HT1080 (cell line): ENCODE data around the gene CCER1. TPM values are rescaled to one million over a fixed set of nuclear protein-coding genes. Genes with fewer than 3 reads are reported as not detected.
A peak's percentile ranks its signal among the peaks of the same experiment; 100 is the strongest.
"Not testable (repeated sequence)": the region's sequence is repeated elsewhere in the genome, so short reads cannot be mapped to it uniquely, and the experiment has no call there.

ENCODE experiments used
- DNase-seq: peaks from one replicate; pipeline ENCODE4 v3.0.0-alpha.2; 2015; ENCODE audit warnings: low read depth
- polyA plus RNA-seq, 2 experiments: library from polyadenylated mRNA; depleted of rRNA; stranded (reverse); fragments of >200 nt; gene quantifications; 2 replicates each; pipeline ENCODE4 v1.2.3, GENCODE V29; 2015
- total RNA-seq: library from RNA; depleted of rRNA; stranded (reverse); fragments of >200 nt; shearing (Covaris generic); gene quantifications from 2 replicates; pipeline ENCODE4 v1.2.3, GENCODE V29; 2014; rRNA removed

CCER1 gene, protein sequence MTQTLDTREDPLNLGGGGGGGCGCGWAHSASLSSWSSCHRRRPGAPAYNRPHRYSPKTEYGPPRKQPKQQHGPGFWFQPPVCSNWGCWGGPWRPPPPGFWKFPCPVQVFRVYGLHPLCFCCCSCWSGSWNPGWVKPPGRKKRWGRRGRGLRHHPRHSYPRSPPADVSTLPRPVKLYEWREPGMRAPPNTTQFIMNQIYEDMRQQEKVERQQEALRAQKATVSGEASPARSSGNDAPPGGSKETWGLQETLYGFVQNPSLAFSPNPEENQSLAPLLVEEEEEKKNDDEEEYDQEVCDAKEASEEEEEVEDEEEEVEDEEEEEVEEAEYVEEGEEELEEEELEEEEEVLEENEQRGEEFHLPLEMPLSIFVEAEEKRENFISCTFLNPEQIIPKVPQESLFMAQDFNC
- total RNA-seq, result not detected in 2 replicates
- polyA plus RNA-seq (2015; cell fraction: cytosol; rRNA removed), result not detected in 2 replicates
- polyA plus RNA-seq (2015; cell fraction: nucleus; rRNA removed), result not detected in 2 replicates

- DNase-seq, result no peak
Measured at GRCh38 chr12:90954921-90955320, at the start of gene CCER1. Gene CCER1 (minus strand): TSS chr12:90955176. CDS start chr12:90954742, 434 bp downstream.

GRCh38 chr12:91003737-91004136 is 48.8 kb upstream of the CCER1 start:
- DNase-seq, result no peak

DNA sequence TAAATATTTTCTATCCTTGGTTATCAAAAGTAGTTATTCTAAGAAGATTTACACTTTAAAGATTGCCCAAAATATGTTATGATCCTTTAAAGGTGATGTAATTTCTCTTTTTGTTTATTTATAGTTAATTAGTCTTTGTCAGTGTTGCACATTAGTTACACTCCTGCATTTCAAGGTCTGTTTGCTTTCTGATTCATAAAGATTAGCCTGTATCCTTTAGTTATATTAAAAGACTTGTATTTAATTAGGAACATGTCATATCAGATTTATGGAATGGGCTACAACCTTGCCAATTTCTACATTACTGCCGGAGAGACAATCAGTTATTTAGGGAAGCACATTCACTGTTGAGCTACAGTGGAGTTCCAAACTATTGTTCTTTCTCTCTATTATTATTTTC is 46.3 kb upstream of the CCER1 start:
- DNase-seq, result no peak

DNA sequence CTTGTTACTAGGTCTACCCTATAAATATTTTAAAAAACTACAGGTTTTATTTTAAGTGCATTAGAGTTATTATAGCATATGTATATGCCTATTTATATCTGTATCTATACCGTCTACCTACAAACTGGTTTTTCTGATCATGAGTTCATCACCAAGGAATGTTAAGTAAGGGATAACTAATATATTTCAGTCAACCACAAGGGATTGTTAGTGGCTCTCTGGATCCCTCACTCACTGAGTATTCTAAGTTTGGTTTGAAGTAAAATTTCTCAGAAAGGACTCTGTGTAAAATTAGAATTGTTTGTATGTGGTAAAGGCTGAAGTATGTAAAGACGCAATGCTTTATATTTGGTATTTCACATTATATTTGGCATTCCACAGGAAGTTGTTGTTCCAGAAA is 45.0 kb upstream of the CCER1 start:
- no peak for DNase-seq

DNA sequence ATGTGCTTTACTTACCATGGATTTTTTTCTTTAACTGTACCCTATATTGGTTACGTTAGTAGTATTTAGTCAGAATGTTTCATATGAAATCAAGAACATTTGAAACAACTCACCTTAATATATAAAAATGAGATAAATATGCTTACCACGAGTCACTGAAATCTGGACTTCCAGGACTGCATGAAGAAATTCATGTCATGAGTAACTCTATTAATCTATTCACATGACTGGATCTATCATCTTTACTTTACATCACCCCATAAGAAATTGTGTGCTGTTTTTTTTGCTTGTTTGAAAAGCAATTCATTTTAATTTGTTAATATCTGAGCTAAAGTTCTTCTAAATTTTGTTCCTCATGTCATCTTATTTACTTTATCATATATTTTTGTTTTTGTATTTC is 44.6 kb upstream of the CCER1 start:
- DNase-seq, result no peak

DNA sequence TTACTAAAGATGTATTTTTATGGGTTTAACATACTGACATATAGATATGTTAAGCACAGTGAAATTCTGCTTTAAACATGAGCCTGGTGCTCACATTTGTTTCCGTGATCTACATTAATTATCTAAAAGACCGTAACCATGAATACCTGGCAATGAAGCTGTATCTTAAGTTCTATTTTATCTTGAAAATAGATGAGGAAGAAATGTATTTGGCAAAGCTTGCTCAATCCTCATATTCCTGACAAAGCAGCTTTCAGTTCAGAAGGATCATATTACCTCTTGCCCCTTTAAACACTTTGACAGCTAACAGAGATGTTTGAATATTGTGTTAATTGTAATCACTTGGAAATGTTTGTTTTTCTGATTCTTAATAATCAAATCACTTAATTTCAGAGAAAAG is 40.0 kb upstream of the CCER1 start:
- no peak for DNase-seq

DNA sequence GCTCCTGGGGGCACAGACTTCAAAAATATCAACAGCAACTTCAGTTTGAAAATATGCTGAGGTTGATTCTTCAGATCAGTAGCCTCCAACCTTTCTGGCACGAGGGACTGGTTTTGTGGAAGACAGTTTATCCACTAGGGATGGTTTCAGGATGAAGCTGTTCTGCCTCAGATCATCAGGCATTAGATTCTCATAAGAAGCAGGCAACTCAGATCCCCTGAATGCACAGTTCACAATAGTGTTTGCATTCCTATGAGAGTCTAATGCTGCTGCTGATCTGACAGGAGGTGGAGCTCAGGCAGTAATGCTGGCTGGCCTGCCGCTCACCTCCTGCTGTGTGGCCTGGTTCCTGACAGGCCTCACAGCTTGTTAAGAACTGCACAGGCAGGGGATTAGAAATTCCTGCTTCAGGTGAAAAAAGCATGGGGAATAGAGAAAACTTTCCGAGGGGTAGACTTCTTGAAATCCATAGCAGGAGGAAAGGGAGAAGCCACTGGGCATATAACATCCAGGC is 37.0 kb upstream of the CCER1 start:
- no peak for DNase-seq

DNA sequence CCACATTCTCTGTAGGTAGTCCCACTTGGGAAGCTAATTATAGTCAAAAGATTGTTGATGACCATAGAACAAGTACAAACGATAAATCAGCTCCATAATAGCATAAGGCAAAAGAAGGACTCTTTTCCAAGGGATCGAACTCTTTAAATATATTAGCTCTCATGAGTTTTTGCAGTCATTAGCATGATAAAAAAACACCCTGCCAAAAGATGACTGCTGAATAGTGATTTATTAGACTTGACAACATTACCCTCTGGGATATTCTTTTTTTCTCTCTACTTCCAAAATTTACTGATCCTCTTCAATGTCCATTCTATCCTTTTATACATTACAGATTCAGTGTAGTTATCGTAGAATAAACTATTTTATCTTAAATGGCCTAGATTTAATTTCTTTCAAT is 35.6 kb upstream of the CCER1 start:
- no peak for DNase-seq

- no peak for DNase-seq
Measured at GRCh38 chr12:90989686-90990111, 34.7 kb upstream of the CCER1 start.

DNA sequence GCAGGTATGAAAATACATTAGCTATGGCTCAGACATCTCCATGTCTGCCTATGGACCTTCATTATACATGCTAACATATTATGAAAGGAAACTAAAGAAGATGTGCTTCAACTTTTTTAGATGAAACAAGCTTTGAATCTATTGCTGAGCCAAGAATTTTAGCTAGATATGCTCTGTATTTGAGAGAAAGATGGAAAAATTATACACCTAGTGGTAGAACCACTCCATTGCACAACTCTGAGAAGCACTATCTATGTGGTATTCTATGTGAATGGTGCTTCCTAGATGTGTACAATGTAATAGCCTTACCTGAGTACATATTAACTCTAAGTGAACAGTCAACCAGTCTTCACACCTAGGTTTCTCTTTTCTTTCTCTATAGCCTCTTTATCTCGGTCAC is 32.5 kb upstream of the CCER1 start:
- DNase-seq, result no peak

- no peak for DNase-seq
Measured at GRCh38 chr12:90987101-90987500, 32.1 kb upstream of the CCER1 start.

GRCh38 chr12:90985331-90985730 is 30.4 kb upstream of the CCER1 start:
- DNase-seq, result not testable (repeated sequence)

- DNase-seq, result no peak
Measured at GRCh38 chr12:90984114-90984513, 29.1 kb upstream of the CCER1 start.

GRCh38 chr12:90982170-90982569 is 27.2 kb upstream of the CCER1 start:
- DNase-seq, result no peak

GRCh38 chr12:90979951-90980350 is 25.0 kb upstream of the CCER1 start:
- DNase-seq, result no peak

- DNase-seq, result no peak
Measured at GRCh38 chr12:90979019-90979418, 24.0 kb upstream of the CCER1 start.

GRCh38 chr12:90978117-90978770 is 23.3 kb upstream of the CCER1 start:
- DNase-seq, result peak; percentile 70

- no peak for DNase-seq
Measured at GRCh38 chr12:90977224-90977623, 22.2 kb upstream of the CCER1 start.

DNA sequence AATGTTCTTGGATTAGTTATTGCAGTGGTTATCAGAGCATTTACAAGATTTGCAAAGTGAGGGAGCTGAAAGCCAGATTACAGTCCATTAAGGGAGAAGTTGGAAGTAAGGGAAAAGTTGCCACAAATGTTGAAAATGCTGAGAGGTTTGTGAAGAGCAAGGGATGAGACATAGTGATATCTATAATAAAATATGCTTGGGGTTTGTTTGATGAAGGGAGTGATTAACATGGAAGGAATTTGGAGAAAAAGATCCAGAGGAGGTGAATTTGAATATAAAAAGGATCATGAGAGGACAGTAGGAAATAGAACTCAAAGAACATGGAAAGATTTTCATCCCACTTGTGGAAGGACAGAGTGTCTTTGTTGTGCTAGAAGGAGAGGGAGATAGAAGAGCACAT is 19.3 kb upstream of the CCER1 start:
- DNase-seq, result peak; percentile 74

DNA sequence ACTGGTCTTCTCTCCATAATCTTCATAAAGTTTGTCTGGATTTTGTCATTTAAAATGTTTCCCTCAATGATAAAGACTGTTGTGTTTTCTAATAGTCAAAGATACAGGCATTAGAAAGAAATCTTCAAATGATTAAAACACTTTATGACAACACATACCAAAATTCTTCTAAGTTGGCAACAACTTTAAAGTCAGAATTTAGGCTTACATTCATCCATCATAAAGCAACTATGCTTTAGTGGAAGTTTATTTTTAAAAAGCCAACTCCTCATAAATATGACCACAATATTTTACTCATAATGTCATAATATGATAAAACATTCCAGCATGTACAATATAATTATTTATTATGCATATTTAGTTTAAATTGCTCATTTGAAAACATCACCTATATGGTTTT is 17.2 kb upstream of the CCER1 start:
- DNase-seq, result no peak

GRCh38 chr12:90970911-90971310 is 15.9 kb upstream of the CCER1 start:
- no peak for DNase-seq

DNA sequence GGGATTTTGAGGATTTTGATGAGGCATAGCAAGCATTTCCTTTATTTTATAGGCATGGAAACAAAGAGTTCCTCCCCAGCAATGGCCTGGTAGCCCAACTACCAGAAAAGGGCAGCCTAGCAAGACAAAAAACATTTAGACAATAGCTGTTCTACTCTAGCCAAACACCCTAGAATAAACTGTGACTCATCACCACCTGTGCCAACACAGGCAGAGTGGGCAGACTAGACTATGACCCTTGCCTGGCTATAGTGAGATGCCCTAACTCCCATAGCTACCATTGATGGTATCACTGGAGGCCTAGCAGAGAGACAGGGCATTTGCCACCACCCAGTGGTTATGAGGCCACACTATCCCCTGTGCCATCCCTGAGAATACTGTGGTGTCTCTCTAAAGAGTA is 15.5 kb upstream of the CCER1 start:
- DNase-seq, result peak; percentile 57
